Measurements from ENCODE around the gene WIZ.

Gene WIZ

DNA sequence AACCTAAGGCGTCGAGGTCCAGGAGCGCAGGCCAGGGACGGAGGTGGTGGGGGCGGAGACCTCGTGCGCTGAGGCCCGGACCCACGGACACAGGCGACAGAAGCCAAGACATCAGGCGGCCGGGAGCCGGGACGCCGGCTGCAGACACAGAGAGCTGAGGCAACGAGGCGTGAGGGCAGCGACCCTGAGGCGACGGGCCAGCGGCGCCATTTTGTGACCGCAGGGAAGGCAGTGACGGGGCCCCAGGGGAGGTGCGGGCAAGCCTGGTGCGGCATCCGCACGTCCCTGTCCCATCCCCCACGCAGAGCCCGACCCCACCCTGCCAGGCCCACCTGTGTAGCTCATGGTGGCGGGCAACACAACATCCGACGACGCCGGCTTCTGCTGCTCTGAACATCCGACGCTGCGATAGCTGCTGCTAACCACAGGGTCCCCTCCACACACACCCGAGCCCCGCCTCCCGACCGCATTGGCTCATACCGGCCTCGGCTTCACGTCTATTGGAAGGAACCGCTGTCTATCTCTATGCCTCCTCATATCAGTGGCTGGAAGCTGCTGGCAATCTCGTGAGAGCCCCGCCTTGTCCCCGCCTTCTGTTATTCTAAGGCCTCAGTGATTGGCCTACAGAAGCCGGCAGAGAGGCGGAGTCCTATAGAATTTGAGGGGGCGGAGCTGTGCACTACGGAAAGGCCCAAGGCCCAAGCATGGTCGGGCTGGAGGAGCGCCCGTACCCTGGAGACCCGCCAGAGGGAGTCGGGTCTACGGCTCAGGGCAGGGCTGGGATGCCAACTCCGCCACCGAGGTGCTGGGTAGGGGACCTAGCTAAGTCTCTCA is 31.0 kb downstream of the WIZ start, which contains the start of gene AKAP8L (continued):
- TF ChIP-seq ZNF843 (tag by site-specific recombination; IDR thresholded peaks at IDR 0.05): peak; percentile 74
- no peak for TF ChIP-seq ZNF555 (tag by site-specific recombination; conservative IDR thresholded peaks at IDR 0.05)
- TF ChIP-seq, protein P1, sequence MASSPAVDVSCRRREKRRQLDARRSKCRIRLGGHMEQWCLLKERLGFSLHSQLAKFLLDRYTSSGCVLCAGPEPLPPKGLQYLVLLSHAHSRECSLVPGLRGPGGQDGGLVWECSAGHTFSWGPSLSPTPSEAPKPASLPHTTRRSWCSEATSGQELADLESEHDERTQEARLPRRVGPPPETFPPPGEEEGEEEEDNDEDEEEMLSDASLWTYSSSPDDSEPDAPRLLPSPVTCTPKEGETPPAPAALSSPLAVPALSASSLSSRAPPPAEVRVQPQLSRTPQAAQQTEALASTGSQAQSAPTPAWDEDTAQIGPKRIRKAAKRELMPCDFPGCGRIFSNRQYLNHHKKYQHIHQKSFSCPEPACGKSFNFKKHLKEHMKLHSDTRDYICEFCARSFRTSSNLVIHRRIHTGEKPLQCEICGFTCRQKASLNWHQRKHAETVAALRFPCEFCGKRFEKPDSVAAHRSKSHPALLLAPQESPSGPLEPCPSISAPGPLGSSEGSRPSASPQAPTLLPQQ (tag by site-specific recombination; IDR thresholded peaks at IDR 0.05): no peak; the same call in none of the 2 replicates
- TF ChIP-seq, protein P2, sequence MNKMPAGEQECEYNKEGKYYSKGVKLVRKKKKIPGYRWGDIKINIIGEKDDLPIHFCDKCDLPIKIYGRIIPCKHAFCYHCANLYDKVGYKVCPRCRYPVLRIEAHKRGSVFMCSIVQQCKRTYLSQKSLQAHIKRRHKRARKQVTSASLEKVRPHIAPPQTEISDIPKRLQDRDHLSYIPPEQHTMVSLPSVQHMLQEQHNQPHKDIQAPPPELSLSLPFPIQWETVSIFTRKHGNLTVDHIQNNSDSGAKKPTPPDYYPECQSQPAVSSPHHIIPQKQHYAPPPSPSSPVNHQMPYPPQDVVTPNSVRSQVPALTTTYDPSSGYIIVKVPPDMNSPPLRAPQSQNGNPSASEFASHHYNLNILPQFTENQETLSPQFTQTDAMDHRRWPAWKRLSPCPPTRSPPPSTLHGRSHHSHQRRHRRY (tag by site-specific recombination; IDR thresholded peaks at IDR 0.05): peak; percentile 75; the same call in 1 of the 2 replicates
- TF ChIP-seq BCL11A (tag by site-specific recombination; IDR thresholded peaks at IDR 0.05; ENCODE audit: low read depth): no peak
- no peak for TF ChIP-seq ZNF510 (tag by site-specific recombination; IDR thresholded peaks at IDR 0.05; ENCODE audit: insufficient replicate concordance)
- TF ChIP-seq ZNF404 (tag by site-specific recombination; IDR thresholded peaks at IDR 0.05): no peak
- TF ChIP-seq ZFHX2 (tag by site-specific recombination; conservative IDR thresholded peaks at IDR 0.05): peak; percentile 70
- TF ChIP-seq, protein P3, sequence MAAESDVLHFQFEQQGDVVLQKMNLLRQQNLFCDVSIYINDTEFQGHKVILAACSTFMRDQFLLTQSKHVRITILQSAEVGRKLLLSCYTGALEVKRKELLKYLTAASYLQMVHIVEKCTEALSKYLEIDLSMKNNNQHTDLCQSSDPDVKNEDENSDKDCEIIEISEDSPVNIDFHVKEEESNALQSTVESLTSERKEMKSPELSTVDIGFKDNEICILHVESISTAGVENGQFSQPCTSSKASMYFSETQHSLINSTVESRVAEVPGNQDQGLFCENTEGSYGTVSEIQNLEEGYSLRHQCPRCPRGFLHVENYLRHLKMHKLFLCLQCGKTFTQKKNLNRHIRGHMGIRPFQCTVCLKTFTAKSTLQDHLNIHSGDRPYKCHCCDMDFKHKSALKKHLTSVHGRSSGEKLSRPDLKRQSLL (tag by site-specific recombination; IDR thresholded peaks at IDR 0.05): no peak
- no peak for TF ChIP-seq HOXC10 (CRISPR knock-in tag; IDR thresholded peaks at IDR 0.05)
- TF ChIP-seq TCF7L2 (IDR thresholded peaks at IDR 0.05; ENCODE audit: borderline replicate concordance, low read depth, low read length): no peak
- TF ChIP-seq, protein P4, sequence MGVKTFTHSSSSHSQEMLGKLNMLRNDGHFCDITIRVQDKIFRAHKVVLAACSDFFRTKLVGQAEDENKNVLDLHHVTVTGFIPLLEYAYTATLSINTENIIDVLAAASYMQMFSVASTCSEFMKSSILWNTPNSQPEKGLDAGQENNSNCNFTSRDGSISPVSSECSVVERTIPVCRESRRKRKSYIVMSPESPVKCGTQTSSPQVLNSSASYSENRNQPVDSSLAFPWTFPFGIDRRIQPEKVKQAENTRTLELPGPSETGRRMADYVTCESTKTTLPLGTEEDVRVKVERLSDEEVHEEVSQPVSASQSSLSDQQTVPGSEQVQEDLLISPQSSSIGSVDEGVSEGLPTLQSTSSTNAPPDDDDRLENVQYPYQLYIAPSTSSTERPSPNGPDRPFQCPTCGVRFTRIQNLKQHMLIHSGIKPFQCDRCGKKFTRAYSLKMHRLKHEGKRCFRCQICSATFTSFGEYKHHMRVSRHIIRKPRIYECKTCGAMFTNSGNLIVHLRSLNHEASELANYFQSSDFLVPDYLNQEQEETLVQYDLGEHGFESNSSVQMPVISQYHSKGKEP (tag by site-specific recombination; IDR thresholded peaks at IDR 0.05): no peak
- no peak for TF ChIP-seq ZNF677 (tag by site-specific recombination; IDR thresholded peaks at IDR 0.05)
- peak; percentile 69; the same call in 1 of the 2 replicates for TF ChIP-seq KLF1 (tag by site-specific recombination; IDR thresholded peaks at IDR 0.05)
- TF ChIP-seq, protein P5, sequence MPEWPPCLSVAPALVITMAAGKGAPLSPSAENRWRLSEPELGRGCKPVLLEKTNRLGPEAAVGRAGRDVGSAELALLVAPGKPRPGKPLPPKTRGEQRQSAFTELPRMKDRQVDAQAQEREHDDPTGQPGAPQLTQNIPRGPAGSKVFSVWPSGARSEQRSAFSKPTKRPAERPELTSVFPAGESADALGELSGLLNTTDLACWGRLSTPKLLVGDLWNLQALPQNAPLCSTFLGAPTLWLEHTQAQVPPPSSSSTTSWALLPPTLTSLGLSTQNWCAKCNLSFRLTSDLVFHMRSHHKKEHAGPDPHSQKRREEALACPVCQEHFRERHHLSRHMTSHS (tag by site-specific recombination; IDR thresholded peaks at IDR 0.05): 0 out of 2 replicates have a peak, but pooled peaks have one; percentile 9
- TF ChIP-seq ZNF184 (tag by site-specific recombination; IDR thresholded peaks at IDR 0.05): no peak
- peak; percentile 88 for TF ChIP-seq GLI4 (tag by site-specific recombination; IDR thresholded peaks at IDR 0.05)
- TF ChIP-seq YY1 (tag by site-specific recombination; IDR thresholded peaks at IDR 0.05): peak; percentile 93
- TF ChIP-seq HOXA7 (CRISPR knock-in tag; IDR thresholded peaks at IDR 0.05; ENCODE audit: borderline replicate concordance): no peak
- no peak for TF ChIP-seq ZNF549 (tag by site-specific recombination; IDR thresholded peaks at IDR 0.05)
- TF ChIP-seq ZNF132 (tag by site-specific recombination; IDR thresholded peaks at IDR 0.05; ENCODE audit: borderline replicate concordance): no peak
- TF ChIP-seq ZNF266 (tag by site-specific recombination; IDR thresholded peaks at IDR 0.05; ENCODE audit: low read depth): no peak
- peak; percentile 66 for TF ChIP-seq ZNF146 (tag by site-specific recombination; IDR thresholded peaks at IDR 0.05)
- peak; percentile 55 for TF ChIP-seq ZEB2 (tag by site-specific recombination; IDR thresholded peaks at IDR 0.05)
- peak; percentile 57; the same call in 1 of the 2 replicates for TF ChIP-seq BCL11B (tag by site-specific recombination; IDR thresholded peaks at IDR 0.05; ENCODE audit: low read depth)
- TF ChIP-seq ZNF561 (tag by site-specific recombination; IDR thresholded peaks at IDR 0.05; ENCODE audit: borderline replicate concordance): peak; percentile 63; the same call in 1 of the 2 replicates
- TF ChIP-seq ZNF335 (tag by site-specific recombination; conservative IDR thresholded peaks at IDR 0.05): peak; percentile 96
- TF ChIP-seq ZNF140 (tag by site-specific recombination; IDR thresholded peaks at IDR 0.05): no peak
- TF ChIP-seq, protein P6, sequence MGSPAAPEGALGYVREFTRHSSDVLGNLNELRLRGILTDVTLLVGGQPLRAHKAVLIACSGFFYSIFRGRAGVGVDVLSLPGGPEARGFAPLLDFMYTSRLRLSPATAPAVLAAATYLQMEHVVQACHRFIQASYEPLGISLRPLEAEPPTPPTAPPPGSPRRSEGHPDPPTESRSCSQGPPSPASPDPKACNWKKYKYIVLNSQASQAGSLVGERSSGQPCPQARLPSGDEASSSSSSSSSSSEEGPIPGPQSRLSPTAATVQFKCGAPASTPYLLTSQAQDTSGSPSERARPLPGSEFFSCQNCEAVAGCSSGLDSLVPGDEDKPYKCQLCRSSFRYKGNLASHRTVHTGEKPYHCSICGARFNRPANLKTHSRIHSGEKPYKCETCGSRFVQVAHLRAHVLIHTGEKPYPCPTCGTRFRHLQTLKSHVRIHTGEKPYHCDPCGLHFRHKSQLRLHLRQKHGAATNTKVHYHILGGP (tag by site-specific recombination; IDR thresholded peaks at IDR 0.05): no peak
- TF ChIP-seq ZNF19 (tag by site-specific recombination; IDR thresholded peaks at IDR 0.05; ENCODE audit: low read depth): no peak
- TF ChIP-seq ZIC2 (tag by site-specific recombination; IDR thresholded peaks at IDR 0.05): peak; percentile 75
- no peak for TF ChIP-seq ZNF433 (tag by site-specific recombination; IDR thresholded peaks at IDR 0.05; ENCODE audit: low read depth)
- TF ChIP-seq WT1 (tag by site-specific recombination; IDR thresholded peaks at IDR 0.05): peak; percentile 41; the same call in 1 of the 2 replicates

All from HEK293 (cell line).